MM.1S (cell line): ENCODE measurements around the gene PTPRN2.

Source experiments
- DNase-seq: peaks from one replicate; pipeline ENCODE4 v3.0.0-alpha.2; 2015
- H2AFZ ChIP-seq: fragments of 300-600 bp; sonication (generic); 2 replicates; pipeline ENCODE4 v1.6.0; 2016; ENCODE audit warnings: antibody characterized with exemption, low read length
- H3F3A ChIP-seq: fragments of 300-600 bp; sonication (generic); 2 replicates; pipeline ENCODE4 v1.6.1; 2016; ENCODE audit warnings: mild to moderate bottlenecking, antibody characterized with exemption, low read length, moderate library complexity, mixed read lengths; ENCODE audit not compliant: insufficient read depth
- H3K27ac ChIP-seq: fragments of 300-600 bp; sonication (generic); 2 replicates; pipeline ENCODE4 v1.5.1; 2016; ENCODE audit warnings: mild to moderate bottlenecking, low read length
- H3K27me3 ChIP-seq: fragments of 300-600 bp; sonication (generic); replicated peaks from 2 replicates; pipeline ENCODE4 v1.6.0; 2016; ENCODE audit warnings: low read length; ENCODE audit not compliant: insufficient read depth
- H3K36me3 ChIP-seq: fragments of 300-600 bp; sonication (generic); replicated peaks from 2 replicates; pipeline ENCODE4 v1.6.1; 2016; ENCODE audit warnings: mild to moderate bottlenecking, low read length, mixed read lengths; ENCODE audit not compliant: insufficient read depth
- H3K4me1 ChIP-seq: fragments of 300-600 bp; sonication (generic); 2 replicates; pipeline ENCODE4 v1.6.1; 2016; ENCODE audit warnings: low read length, mixed read lengths
- H3K4me2 ChIP-seq: fragments of 300-600 bp; sonication (generic); 2 replicates; pipeline ENCODE4 v1.6.0; 2016; ENCODE audit warnings: low read depth, low read length
- H3K4me3 ChIP-seq: fragments of 300-600 bp; sonication (generic); 2 replicates; pipeline ENCODE4 v1.5.1; 2016; ENCODE audit warnings: low read length, mixed read lengths
- H3K79me2 ChIP-seq: fragments of 300-600 bp; sonication (generic); 2 replicates; pipeline ENCODE4 v1.6.1; 2016; ENCODE audit warnings: mixed run types, low read length, mixed read lengths
- H3K9ac ChIP-seq: fragments of 300-600 bp; sonication (generic); 2 replicates; pipeline ENCODE4 v1.6.1; 2016; ENCODE audit warnings: low read length, mixed read lengths
- H3K9me2 ChIP-seq: fragments of 300-600 bp; sonication (generic); replicated peaks from 2 replicates; pipeline ENCODE4 v1.6.1; 2016; ENCODE audit warnings: mild to moderate bottlenecking, low read length, mixed read lengths; ENCODE audit not compliant: insufficient read depth
- H3K9me3 ChIP-seq: fragments of 300-600 bp; sonication (generic); replicated peaks from 2 replicates; pipeline ENCODE4 v1.6.1; 2016; ENCODE audit warnings: mild to moderate bottlenecking, low read length, mixed read lengths; ENCODE audit not compliant: insufficient read depth
- H4K20me1 ChIP-seq: fragments of 300-600 bp; sonication (generic); 2 replicates; pipeline ENCODE4 v1.6.1; 2016; ENCODE audit warnings: mild to moderate bottlenecking, low read length, moderate library complexity, mixed read lengths; ENCODE audit not compliant: insufficient read depth
- EZH2 ChIP-seq: fragments of 300-600 bp; sonication (generic); optimal IDR thresholded peaks from 2 replicates; pipeline ENCODE3; 2017; ENCODE audit warnings: low read depth, mild to moderate bottlenecking, antibody characterized with exemption, low read length, mixed read lengths
- EZH2phosphoT487 ChIP-seq: fragments of 300-600 bp; sonication (generic); IDR thresholded peaks from 2 replicates; pipeline ENCODE4 v1.6.1; 2018; ENCODE audit warnings: antibody characterized with exemption, low read length
- TF ChIP-seq, protein P1 (sequence below): fragments of 300-600 bp; sonication (generic); IDR thresholded peaks from 2 replicates; pipeline ENCODE4 v1.5.1; 2016; ENCODE audit warnings: antibody characterized with exemption, low read length, mixed read lengths

Gene PTPRN2

DNA sequence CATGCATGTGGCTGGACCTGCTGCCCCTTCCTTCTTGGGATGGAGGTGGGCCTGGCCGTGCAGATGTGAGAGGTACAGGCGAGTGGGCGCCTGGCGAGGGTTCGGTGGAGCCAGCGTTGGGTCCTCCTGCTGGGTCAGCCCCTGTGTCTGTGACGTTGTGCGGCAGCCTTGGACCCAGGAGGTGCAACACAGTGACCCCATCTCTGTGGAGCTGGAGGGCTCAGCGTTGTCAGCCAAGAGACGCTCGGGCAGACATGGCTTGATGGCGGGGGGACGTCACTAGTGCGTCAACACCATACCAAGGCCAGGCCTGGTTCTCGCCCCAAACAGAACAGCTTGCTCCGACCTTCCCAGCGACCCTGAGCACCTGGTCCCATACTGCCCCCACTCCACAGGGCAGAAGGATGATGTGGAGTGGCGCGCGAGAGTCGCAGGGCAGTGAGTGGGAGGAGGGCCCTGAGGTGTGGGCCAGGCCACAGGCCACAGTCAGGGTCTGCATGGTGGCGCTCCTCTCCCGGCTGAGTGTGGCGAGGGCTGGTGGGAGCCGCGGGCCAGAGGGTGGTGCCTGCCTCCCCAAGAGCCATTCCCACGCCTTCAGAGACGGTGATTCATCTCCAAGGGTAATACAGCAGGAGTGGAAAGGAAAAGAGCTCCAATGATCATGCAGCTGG, 1066.4 kb downstream of the PTPRN2 start:
- Histone ChIP-seq H3K27me3 (peaks cover 51% of the 10 kb centered on the region), H3K4me1 (peaks cover 14% of the 10 kb centered on the region), H3K9me3 (no peaks in the 10 kb centered on the region), H2AFZ (no peak overlapping the region), H3F3A (peaks cover 4% of the 10 kb centered on the region; the same call in 1 of the 2 replicates), H3K27ac (no peak overlapping the region), H3K4me3 (no peak overlapping the region), H3K36me3 (no peaks in the 10 kb centered on the region), H3K9ac (no peak overlapping the region), H3K9me2 (no peaks in the 10 kb centered on the region), H3K4me2 (no peak overlapping the region), H3K79me2 (no peaks in the 10 kb centered on the region), H4K20me1 (no peaks in the 10 kb centered on the region)
- TF ChIP-seq, protein P1, sequence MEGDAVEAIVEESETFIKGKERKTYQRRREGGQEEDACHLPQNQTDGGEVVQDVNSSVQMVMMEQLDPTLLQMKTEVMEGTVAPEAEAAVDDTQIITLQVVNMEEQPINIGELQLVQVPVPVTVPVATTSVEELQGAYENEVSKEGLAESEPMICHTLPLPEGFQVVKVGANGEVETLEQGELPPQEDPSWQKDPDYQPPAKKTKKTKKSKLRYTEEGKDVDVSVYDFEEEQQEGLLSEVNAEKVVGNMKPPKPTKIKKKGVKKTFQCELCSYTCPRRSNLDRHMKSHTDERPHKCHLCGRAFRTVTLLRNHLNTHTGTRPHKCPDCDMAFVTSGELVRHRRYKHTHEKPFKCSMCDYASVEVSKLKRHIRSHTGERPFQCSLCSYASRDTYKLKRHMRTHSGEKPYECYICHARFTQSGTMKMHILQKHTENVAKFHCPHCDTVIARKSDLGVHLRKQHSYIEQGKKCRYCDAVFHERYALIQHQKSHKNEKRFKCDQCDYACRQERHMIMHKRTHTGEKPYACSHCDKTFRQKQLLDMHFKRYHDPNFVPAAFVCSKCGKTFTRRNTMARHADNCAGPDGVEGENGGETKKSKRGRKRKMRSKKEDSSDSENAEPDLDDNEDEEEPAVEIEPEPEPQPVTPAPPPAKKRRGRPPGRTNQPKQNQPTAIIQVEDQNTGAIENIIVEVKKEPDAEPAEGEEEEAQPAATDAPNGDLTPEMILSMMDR: no peak
- TF ChIP-seq EZH2: no peak
- TF ChIP-seq EZH2phosphoT487: no peak
- DNase-seq: no peak

DNA sequence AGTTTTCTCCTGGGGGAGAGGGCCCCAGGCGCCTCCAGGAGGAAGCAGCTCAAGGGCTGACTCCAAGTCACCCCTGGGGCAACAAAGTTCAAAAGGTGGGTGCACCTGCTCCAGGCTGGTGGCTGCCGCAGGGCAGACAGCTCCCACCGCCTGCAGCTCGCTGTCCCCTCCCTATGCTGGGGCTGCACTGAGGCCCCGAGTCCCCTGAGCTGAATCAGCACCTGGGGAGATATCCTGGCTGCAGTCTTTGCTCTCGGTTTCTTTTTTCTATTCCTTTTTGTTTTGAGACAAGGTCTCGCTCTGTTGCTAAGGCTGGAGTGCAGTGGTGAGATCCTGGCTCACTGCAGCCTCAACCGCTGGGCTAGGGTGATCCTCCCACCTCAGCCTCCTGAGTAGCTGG, 1067.4 kb downstream of the PTPRN2 start:
- TF ChIP-seq, protein P1: no peak
- TF ChIP-seq EZH2phosphoT487 (no peak), EZH2 (no peak)
- Histone ChIP-seq H3K9me2 (no peaks in the 10 kb centered on the region), H3K9ac (no peak overlapping the region), H3K27ac (peak overlapping the region; percentile 41; the same call in 1 of the 2 replicates), H4K20me1 (no peaks in the 10 kb centered on the region), H3K9me3 (no peaks in the 10 kb centered on the region), H3K4me2 (peak overlapping the region; percentile 58; the same call in 1 of the 2 replicates), H3K4me3 (no peak overlapping the region), H3F3A (peaks cover 4% of the 10 kb centered on the region; the same call in 1 of the 2 replicates), H3K4me1 (peaks cover 14% of the 10 kb centered on the region), H2AFZ (peak overlapping the region; percentile 44; the same call in 1 of the 2 replicates), H3K36me3 (no peaks in the 10 kb centered on the region), H3K79me2 (no peaks in the 10 kb centered on the region), H3K27me3 (peaks cover 51% of the 10 kb centered on the region)
- DNase-seq: peak; percentile 82

DNA sequence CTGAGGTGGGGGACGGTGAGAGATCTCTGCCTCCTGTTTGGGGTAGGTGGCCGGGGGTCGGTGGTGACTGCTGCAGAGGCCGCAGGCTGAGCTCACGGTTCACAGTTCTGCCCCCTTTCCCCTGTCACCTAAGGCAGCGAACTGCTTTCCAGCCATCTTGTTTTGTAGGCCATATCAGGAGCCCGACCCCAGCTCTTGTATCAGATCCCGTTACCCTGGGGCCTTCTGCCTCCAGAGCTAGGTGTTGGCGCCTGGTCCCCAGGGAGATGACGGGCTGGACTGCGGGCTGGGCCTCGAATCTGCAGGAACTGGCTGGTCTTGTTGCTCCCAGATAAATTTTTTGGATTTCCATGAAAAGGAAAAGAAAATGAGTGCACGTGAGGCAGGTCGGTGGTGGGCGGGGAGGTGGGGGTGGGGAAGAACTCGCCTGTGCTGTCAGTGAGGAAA, 1067.8 kb downstream of the PTPRN2 start:
- no peak for DNase-seq
- H4K20me1 ChIP-seq: no peaks in the 10 kb centered on the region
- no peak overlapping the region for H3K4me3 ChIP-seq
- peak overlapping the region; percentile 44; the same call in 1 of the 2 replicates for H2AFZ ChIP-seq
- H3K9me2 ChIP-seq: no peaks in the 10 kb centered on the region
- H3K4me1 ChIP-seq: peaks cover 14% of the 10 kb centered on the region
- peaks cover 51% of the 10 kb centered on the region for H3K27me3 ChIP-seq
- no peaks in the 10 kb centered on the region for H3K9me3 ChIP-seq
- H3K9ac ChIP-seq: no peak overlapping the region
- TF ChIP-seq EZH2 (no peak), EZH2phosphoT487 (no peak)
- TF ChIP-seq, protein P1: no peak
- no peaks in the 10 kb centered on the region for H3K79me2 ChIP-seq
- H3K4me2 ChIP-seq: peak overlapping the region; percentile 58; the same call in 1 of the 2 replicates
- peaks cover 4% of the 10 kb centered on the region; the same call in 1 of the 2 replicates for H3F3A ChIP-seq
- H3K27ac ChIP-seq: peak overlapping the region; percentile 41; the same call in 1 of the 2 replicates
- H3K36me3 ChIP-seq: no peaks in the 10 kb centered on the region
